ENCODE data around the gene MRPS24. TPM values are rescaled to one million over a fixed set of nuclear protein-coding genes. Genes with fewer than 3 reads are reported as not detected.

MRPS24 gene
- total RNA-seq, 4 donors from 2014 or later: 173 to 294 (median 255) TPM

GRCh38 chr7:43884617-43885016 is 15.3 kb upstream of the MRPS24 start:
- no peak overlapping the region for H3K27ac ChIP-seq
- in situ Hi-C loops (cut with MboI; ENCODE audit: low sequenced_read_pairs in 4 of 4): no loop called here
- peaks cover 5 to 16% of the 10 kb centered on the region in 2 donors for H3K4me1 ChIP-seq
- peaks cover 0 to 37% of the 10 kb centered on the region in 2 donors for H3K36me3 ChIP-seq
- DNase-seq (no peak), ATAC-seq (no peak)
- H3K27me3 ChIP-seq: no peaks in the 10 kb centered on the region
- intact Hi-C loops (cut with DNase I; ENCODE audit: low total_unique reads): no loop called here
- no peaks in the 10 kb centered on the region for H3K9me3 ChIP-seq
- TF ChIP-seq CTCF (IDR thresholded peaks at IDR 0.05 in 4 of 5, conservative IDR thresholded peaks at IDR 0.05 in 1 of 5) (no peak), POLR2A (IDR thresholded peaks at IDR 0.05) (no peak)
- H3K4me3 ChIP-seq: no peak overlapping the region

GRCh38 chr7:43884209-43884608 is 14.9 kb upstream of the MRPS24 start:
- no peaks in the 10 kb centered on the region for H3K27me3 ChIP-seq
- H3K36me3 ChIP-seq: peaks cover 0 to 41% of the 10 kb centered on the region in 2 donors
- H3K4me1 ChIP-seq: peaks cover 5 to 17% of the 10 kb centered on the region in 2 donors
- no peak for TF ChIP-seq POLR2A (IDR thresholded peaks at IDR 0.05)
- no peak for TF ChIP-seq CTCF (IDR thresholded peaks at IDR 0.05 in 4 of 5, conservative IDR thresholded peaks at IDR 0.05 in 1 of 5)
- ATAC-seq (no peak), DNase-seq (no peak)
- H3K9me3 ChIP-seq: no peaks in the 10 kb centered on the region
- no peak overlapping the region for H3K4me3 ChIP-seq
- intact Hi-C loops (cut with DNase I; ENCODE audit: low total_unique reads): no loop called here
- in situ Hi-C loops (cut with MboI; ENCODE audit: low sequenced_read_pairs in 4 of 4): no loop called here
- H3K27ac ChIP-seq: no peak overlapping the region

GRCh38 chr7:43880596-43880995 is 11.3 kb upstream of the MRPS24 start:
- peaks cover 0 to 60% of the 10 kb centered on the region in 2 donors for H3K36me3 ChIP-seq
- H3K27ac ChIP-seq: peak overlapping the region in 1 of 4 donors; percentile 83
- DNase-seq (no peak), ATAC-seq (no peak)
- no peaks in the 10 kb centered on the region for H3K27me3 ChIP-seq
- in situ Hi-C loops (cut with MboI; ENCODE audit: low sequenced_read_pairs in 4 of 4): no loop called here
- H3K4me3 ChIP-seq: no peak overlapping the region
- no peaks in the 10 kb centered on the region for H3K9me3 ChIP-seq
- H3K4me1 ChIP-seq: peaks cover 25 to 33% of the 10 kb centered on the region in 2 donors
- intact Hi-C loops (cut with DNase I; ENCODE audit: low total_unique reads): no loop called here
- TF ChIP-seq CTCF (IDR thresholded peaks at IDR 0.05 in 4 of 5, conservative IDR thresholded peaks at IDR 0.05 in 1 of 5) (no peak), POLR2A (IDR thresholded peaks at IDR 0.05) (no peak)

- intact Hi-C loops (cut with DNase I; ENCODE audit: low total_unique reads): loop anchor here (10.0 kb wide), 1 partner anchor 615 kb away; the partner anchor contains the start of gene NUDCD3
- Histone ChIP-seq H3K4me3 (no peak overlapping the region), H3K27me3 (no peaks in the 10 kb centered on the region), H3K36me3 (peaks cover 0 to 64% of the 10 kb centered on the region in 2 donors), H3K9me3 (no peaks in the 10 kb centered on the region), H3K4me1 (peaks cover 25 to 33% of the 10 kb centered on the region in 2 donors), H3K27ac (peak overlapping the region; percentile 67 to 83 (median 78))
- DNase-seq (no peak), ATAC-seq (no peak)
- in situ Hi-C loops (cut with MboI; ENCODE audit: low sequenced_read_pairs in 4 of 4): no loop called here
- TF ChIP-seq CTCF (IDR thresholded peaks at IDR 0.05 in 4 of 5, conservative IDR thresholded peaks at IDR 0.05 in 1 of 5) (no peak), POLR2A (IDR thresholded peaks at IDR 0.05) (no peak)
These were observed 10.2 kb upstream of the MRPS24 start for GRCh38 chr7:43879477-43879876.

GRCh38 chr7:43878867-43879266 is 9.6 kb upstream of the MRPS24 start:
- peak in 1 of 2 donors; percentile 30 for DNase-seq
- no peaks in the 10 kb centered on the region for H3K27me3 ChIP-seq
- H3K27ac ChIP-seq: peak overlapping the region; percentile 67 to 83 (median 78)
- intact Hi-C loops (cut with DNase I; ENCODE audit: low total_unique reads): loop anchor here (10.0 kb wide), 1 partner anchor 616 kb away; the partner anchor contains the start of gene NUDCD3
- in situ Hi-C loops (cut with MboI; ENCODE audit: low sequenced_read_pairs in 4 of 4): no loop called here
- TF ChIP-seq POLR2A (IDR thresholded peaks at IDR 0.05): no peak
- no peak for TF ChIP-seq CTCF (IDR thresholded peaks at IDR 0.05 in 4 of 5, conservative IDR thresholded peaks at IDR 0.05 in 1 of 5)
- no peaks in the 10 kb centered on the region for H3K9me3 ChIP-seq
- no peak overlapping the region for H3K4me3 ChIP-seq
- H3K4me1 ChIP-seq: peaks cover 25 to 37% of the 10 kb centered on the region in 2 donors
- peaks cover 0 to 64% of the 10 kb centered on the region in 2 donors for H3K36me3 ChIP-seq
- ATAC-seq: peak in 1 of 2 donors; percentile 26

Data from gastrocnemius medialis (tissue), 4 donors.